ENCODE results near the gene LUZP2. TPM values are rescaled to one million over a fixed set of nuclear protein-coding genes. Genes with fewer than 3 reads are reported as not detected.

LUZP2 gene
- total and polyA plus RNA-seq, 8 donors, result 1.2 to 8.3 (median 4.6) TPM; not detected in 1

DNA sequence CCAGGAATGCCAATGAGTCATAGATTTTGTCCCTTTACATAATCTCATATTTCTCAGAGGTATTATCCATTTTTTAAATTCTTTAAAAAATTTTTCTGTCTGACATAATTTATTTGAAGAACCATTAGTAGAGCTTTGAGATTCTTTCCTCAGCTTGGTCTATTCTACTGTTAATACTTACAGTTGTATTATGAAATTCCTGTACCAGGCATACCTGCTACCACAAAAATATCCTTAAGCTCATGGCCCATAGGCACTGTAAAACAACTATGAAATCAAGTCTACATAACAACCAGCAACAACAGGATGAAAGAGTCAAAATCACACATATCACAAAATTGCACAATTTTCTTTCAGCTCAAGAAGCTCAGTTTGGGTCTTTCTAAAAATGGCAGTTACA is 541.3 kb downstream of the LUZP2 start:
- H3K9me3 ChIP-seq, result no peaks in the 10 kb centered on the region
- TF ChIP-seq, protein P1, sequence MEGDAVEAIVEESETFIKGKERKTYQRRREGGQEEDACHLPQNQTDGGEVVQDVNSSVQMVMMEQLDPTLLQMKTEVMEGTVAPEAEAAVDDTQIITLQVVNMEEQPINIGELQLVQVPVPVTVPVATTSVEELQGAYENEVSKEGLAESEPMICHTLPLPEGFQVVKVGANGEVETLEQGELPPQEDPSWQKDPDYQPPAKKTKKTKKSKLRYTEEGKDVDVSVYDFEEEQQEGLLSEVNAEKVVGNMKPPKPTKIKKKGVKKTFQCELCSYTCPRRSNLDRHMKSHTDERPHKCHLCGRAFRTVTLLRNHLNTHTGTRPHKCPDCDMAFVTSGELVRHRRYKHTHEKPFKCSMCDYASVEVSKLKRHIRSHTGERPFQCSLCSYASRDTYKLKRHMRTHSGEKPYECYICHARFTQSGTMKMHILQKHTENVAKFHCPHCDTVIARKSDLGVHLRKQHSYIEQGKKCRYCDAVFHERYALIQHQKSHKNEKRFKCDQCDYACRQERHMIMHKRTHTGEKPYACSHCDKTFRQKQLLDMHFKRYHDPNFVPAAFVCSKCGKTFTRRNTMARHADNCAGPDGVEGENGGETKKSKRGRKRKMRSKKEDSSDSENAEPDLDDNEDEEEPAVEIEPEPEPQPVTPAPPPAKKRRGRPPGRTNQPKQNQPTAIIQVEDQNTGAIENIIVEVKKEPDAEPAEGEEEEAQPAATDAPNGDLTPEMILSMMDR (IDR thresholded peaks at IDR 0.05), result no peak

DNA sequence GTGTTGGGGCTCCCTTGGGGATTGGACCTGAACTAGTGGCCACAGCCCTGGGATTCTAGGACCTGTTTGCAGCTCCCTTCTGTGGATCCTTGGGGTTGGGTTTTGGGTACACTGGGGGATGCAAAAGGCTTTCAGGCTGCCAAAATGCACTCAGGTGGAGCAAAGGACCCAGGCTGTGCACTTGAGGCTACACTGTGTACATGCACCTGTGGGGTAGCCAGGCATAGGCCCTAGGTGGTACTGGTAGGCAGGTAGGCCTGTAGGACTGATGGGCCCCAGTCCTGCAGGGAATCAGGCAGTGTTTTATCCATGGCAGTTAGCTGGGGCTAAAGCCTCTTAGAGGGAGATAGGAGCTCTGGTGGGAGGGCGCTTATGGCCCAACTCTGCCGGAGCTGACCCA is 542.3 kb downstream of the LUZP2 start:
- intact Hi-C loops (cut with DNase I), result no loop called here
- ATAC-seq (no peak), DNase-seq (no peak)
- TF ChIP-seq, protein P1 (IDR thresholded peaks at IDR 0.05), result no peak
- H3K27me3 ChIP-seq, result no peaks in the 10 kb centered on the region
- H3K4me3 ChIP-seq, result no peak overlapping the region
- H3K36me3 ChIP-seq, result no peaks in the 10 kb centered on the region
- no peaks in the 10 kb centered on the region for H3K9me3 ChIP-seq
- no peaks in the 10 kb centered on the region for H3K4me1 ChIP-seq
- H3K27ac ChIP-seq, result no peak overlapping the region

More for the DNA sequence above, 541.3 kb downstream of the LUZP2 start:
- Histone ChIP-seq H3K36me3 (no peaks in the 10 kb centered on the region), H3K4me3 (no peak overlapping the region), H3K4me1 (no peaks in the 10 kb centered on the region), H3K27me3 (no peaks in the 10 kb centered on the region), H3K27ac (no peak overlapping the region)
- DNase-seq (no peak), ATAC-seq (no peak)
- intact Hi-C loops (cut with DNase I), result no loop called here

DNA sequence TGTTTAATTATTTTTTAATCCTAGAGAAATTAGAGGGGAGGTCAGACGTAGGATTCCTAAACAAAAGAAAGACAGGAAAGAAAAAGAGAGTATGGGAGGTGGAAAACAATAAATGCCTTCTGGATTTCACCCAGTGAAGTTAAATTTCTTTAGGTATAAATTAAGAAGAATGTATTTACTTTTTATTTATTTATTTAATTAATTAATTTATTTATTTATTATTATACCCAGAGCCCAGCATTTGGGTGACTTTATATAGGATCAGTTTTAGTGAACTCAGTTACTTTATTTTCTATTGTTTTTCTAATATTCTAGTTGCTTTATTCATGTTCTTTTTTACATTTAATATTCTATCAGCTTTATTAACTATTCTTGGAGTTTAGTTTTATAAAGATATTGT is 551.8 kb downstream of the LUZP2 start:
- H3K27ac ChIP-seq, result no peak overlapping the region
- ATAC-seq (no peak), DNase-seq (no peak)
- H3K36me3 ChIP-seq, result no peaks in the 10 kb centered on the region
- no peaks in the 10 kb centered on the region for H3K27me3 ChIP-seq
- TF ChIP-seq, protein P1 (IDR thresholded peaks at IDR 0.05), result no peak
- no peaks in the 10 kb centered on the region for H3K9me3 ChIP-seq
- H3K4me1 ChIP-seq, result no peaks in the 10 kb centered on the region
- intact Hi-C loops (cut with DNase I), result no loop called here
- no peak overlapping the region for H3K4me3 ChIP-seq

DNA sequence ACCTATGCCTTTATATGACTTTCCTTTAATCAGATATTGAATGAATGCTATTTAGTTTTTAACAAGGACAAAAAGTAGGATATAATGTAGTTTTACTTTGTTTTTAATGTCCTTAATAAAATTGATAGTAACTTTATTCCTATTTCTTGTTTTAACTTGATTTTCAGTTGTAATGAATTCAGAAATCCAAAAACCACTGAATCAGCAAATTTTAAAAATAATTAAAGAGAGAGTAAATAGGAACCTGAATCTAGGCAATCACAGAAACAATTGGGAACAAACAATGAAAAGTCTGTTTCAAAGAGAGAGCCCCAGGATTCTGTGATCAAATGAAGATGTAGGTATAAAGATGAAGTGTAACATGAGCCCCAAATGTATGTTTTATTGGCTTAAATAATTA is 556.0 kb downstream of the LUZP2 start:
- no peaks in the 10 kb centered on the region for H3K27me3 ChIP-seq
- TF ChIP-seq, protein P1 (IDR thresholded peaks at IDR 0.05), result no peak
- DNase-seq (no peak), ATAC-seq (no peak)
- H3K9me3 ChIP-seq, result no peaks in the 10 kb centered on the region
- H3K4me1 ChIP-seq, result no peaks in the 10 kb centered on the region
- intact Hi-C loops (cut with DNase I), result no loop called here
- H3K27ac ChIP-seq, result no peak overlapping the region
- H3K4me3 ChIP-seq, result no peak overlapping the region
- no peaks in the 10 kb centered on the region for H3K36me3 ChIP-seq

DNA sequence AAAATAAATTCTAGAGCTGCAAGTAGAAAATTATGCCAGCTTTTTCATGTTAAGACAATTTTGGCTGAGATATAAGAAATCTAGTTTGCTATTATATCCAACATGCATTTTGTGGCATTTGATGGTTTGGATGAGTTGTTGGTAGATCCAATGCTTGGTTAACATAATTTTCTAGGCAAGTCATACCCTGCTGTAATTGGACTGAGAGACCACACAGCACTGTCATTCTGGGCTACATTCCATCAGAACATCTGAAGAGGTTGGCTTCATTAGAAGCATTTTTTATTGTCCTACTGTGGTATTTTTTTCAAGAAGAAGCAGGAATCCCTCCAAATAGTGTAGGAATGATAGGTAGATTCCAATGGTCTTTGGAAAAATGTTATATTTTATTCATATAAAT is 561.0 kb downstream of the LUZP2 start:
- ATAC-seq (no peak), DNase-seq (no peak)
- TF ChIP-seq, protein P1 (IDR thresholded peaks at IDR 0.05), result no peak
- Histone ChIP-seq H3K27me3 (no peaks in the 10 kb centered on the region), H3K9me3 (no peaks in the 10 kb centered on the region), H3K36me3 (no peaks in the 10 kb centered on the region), H3K4me3 (no peak overlapping the region), H3K27ac (no peak overlapping the region), H3K4me1 (no peaks in the 10 kb centered on the region)
- intact Hi-C loops (cut with DNase I), result no loop called here

Data from left lung (tissue), 10 donors.